Fibroblast of the aortic adventitia (primary cell): Measurements from ENCODE around the gene FBXL20. TPM values are rescaled to one million over a fixed set of nuclear protein-coding genes. Genes with fewer than 3 reads are reported as not detected.

Experiments
- DNase-seq: peaks from one replicate; pipeline ENCODE4 v3.0.0-alpha.2; 2010; ENCODE audit warnings: low read depth
- H3K4me3 ChIP-seq: 2 replicates; pipeline ENCODE4 v1.5.1; 2011; ENCODE audit warnings: low read depth, mild to moderate bottlenecking, control low read depth, low read length, moderate library complexity
- CTCF ChIP-seq: IDR thresholded peaks from 2 replicates; pipeline ENCODE4 v1.5.1; 2011; ENCODE audit warnings: mild to moderate bottlenecking, low read length, control low read depth, inconsistent platforms; ENCODE audit not compliant: insufficient read depth
- total RNA-seq: library from RNA; depleted of rRNA; stranded (reverse); fragments of >200 nt; gene quantifications from 2 replicates; pipeline ENCODE4 v1.2.3, GENCODE V29; 2012; ENCODE audit warnings: low replicate concordance

Gene FBXL20
- total RNA-seq, 1 donor = 19.4 TPM

GRCh38 chr17:39225308-39225958, 176.0 kb downstream of the FBXL20 start, which contains the start of gene STAC2:
STAC2 (minus strand) TSS chr17:39225945; CDS start chr17:39225502, 443 bp downstream.
- no peak for TF ChIP-seq CTCF
- no peak for DNase-seq
- peak within 1 kb of the TSS; percentile 48 for H3K4me3 ChIP-seq

- no peak overlapping the region for H3K4me3 ChIP-seq
- no peak for TF ChIP-seq CTCF
- DNase-seq = no peak
Observed at GRCh38 chr17:39224778-39225307, 176.6 kb downstream of the FBXL20 start.

- no peak for TF ChIP-seq CTCF
- no peak for DNase-seq
- no peak overlapping the region for H3K4me3 ChIP-seq
Observed at GRCh38 chr17:39223907-39224777, 177.3 kb downstream of the FBXL20 start.

GRCh38 chr17:39222866-39223834, 178.3 kb downstream of the FBXL20 start:
- no peak for DNase-seq
- H3K4me3 ChIP-seq = no peak overlapping the region
- no peak for TF ChIP-seq CTCF

GRCh38 chr17:39222151-39222550, 179.3 kb downstream of the FBXL20 start:
- no peak overlapping the region for H3K4me3 ChIP-seq
- TF ChIP-seq CTCF = no peak
- no peak for DNase-seq

GRCh38 chr17:39221572-39221971, 179.9 kb downstream of the FBXL20 start:
- DNase-seq = no peak
- TF ChIP-seq CTCF = no peak
- no peak overlapping the region for H3K4me3 ChIP-seq
